GM19324 (cell line): ENCODE results near the gene ADA.
"Not testable (repeated sequence)": the region's sequence is repeated elsewhere in the genome, so short reads cannot be mapped to it uniquely, and the experiment has no call there.

Experiments
- ATAC-seq: cut with Tn5 transposase; IDR thresholded peaks from one replicate; pipeline ENCODE4 v1.9.1; 2021; ENCODE audit warnings: mild to moderate bottlenecking, moderate library complexity; ENCODE audit not compliant: unreplicated experiment, low FRiP score

ADA gene

GRCh38 chr20:44601801-44602204 lies 49.7 kb downstream of the ADA start:
- no peak for ATAC-seq

- no peak for ATAC-seq
Measured at GRCh38 chr20:44601236-44601671, 50.2 kb downstream of the ADA start.

GRCh38 chr20:44600758-44601201 lies 50.7 kb downstream of the ADA start:
- ATAC-seq: no peak

GRCh38 chr20:44600301-44600700 lies 51.2 kb downstream of the ADA start:
- no peak for ATAC-seq

GRCh38 chr20:44599715-44600114 lies 51.8 kb downstream of the ADA start:
- no peak for ATAC-seq

GRCh38 chr20:44598423-44599305 lies 52.8 kb downstream of the ADA start:
- ATAC-seq: peak; percentile 53

GRCh38 chr20:44597930-44598329 lies 53.6 kb downstream of the ADA start:
- no peak for ATAC-seq

- ATAC-seq: no peak
Measured at GRCh38 chr20:44597516-44597915, 54.0 kb downstream of the ADA start.

GRCh38 chr20:44596876-44597275 lies 54.6 kb downstream of the ADA start:
- ATAC-seq: no peak

- ATAC-seq: no peak
Measured at GRCh38 chr20:44596010-44596409, 55.5 kb downstream of the ADA start.

- ATAC-seq: no peak
Measured at GRCh38 chr20:44594730-44595129, 56.8 kb downstream of the ADA start.

- ATAC-seq: no peak
Measured at GRCh38 chr20:44593751-44594150, 57.7 kb downstream of the ADA start.

- no peak for ATAC-seq
Measured at GRCh38 chr20:44592366-44592765, 59.1 kb downstream of the ADA start.

GRCh38 chr20:44590980-44591778 lies 60.3 kb downstream of the ADA start:
- ATAC-seq: no peak

- no peak for ATAC-seq
Measured at GRCh38 chr20:44589537-44589936, 62.0 kb downstream of the ADA start.

- ATAC-seq: not testable (repeated sequence)
Measured at GRCh38 chr20:44588321-44588720, 63.2 kb downstream of the ADA start.

- no peak for ATAC-seq
Measured at GRCh38 chr20:44587035-44587980, 64.2 kb downstream of the ADA start.

- peak; percentile 47 for ATAC-seq
Measured at GRCh38 chr20:44586289-44586911, 65.1 kb downstream of the ADA start.

- ATAC-seq: peak; percentile 18
Measured at GRCh38 chr20:44585057-44585963, 66.2 kb downstream of the ADA start.
